Neural progenitor cell (in vitro differentiated cells): ENCODE results near the gene GNG12. TPM values are rescaled to one million over a fixed set of nuclear protein-coding genes. Genes with fewer than 3 reads are reported as not detected.

Experiments
- DNase-seq: peaks from one replicate; pipeline ENCODE4 v3.0.0-alpha.2; 2016; ENCODE audit warnings: low spot score
- H2AFZ ChIP-seq: fragments of 200-600 bp; sonication (generic); replicated peaks from 2 replicates; pipeline ENCODE4 v1.6.1; 2016; ENCODE audit warnings: antibody characterized with exemption
- H3F3A ChIP-seq: fragments of 200-600 bp; sonication (generic); 2 replicates; pipeline ENCODE4 v1.6.1; 2016; ENCODE audit warnings: antibody characterized with exemption, low read depth
- H3K27ac ChIP-seq: fragments of 200-600 bp; sonication (generic); 2 replicates; pipeline ENCODE4 v1.5.1; 2016; ENCODE audit warnings: mild to moderate bottlenecking
- H3K27me3 ChIP-seq: fragments of 200-600 bp; sonication (generic); 2 replicates; pipeline ENCODE4 v1.6.1; 2016; ENCODE audit warnings: mild to moderate bottlenecking, moderate library complexity
- H3K36me3 ChIP-seq: fragments of 200-600 bp; sonication (generic); 2 replicates; pipeline ENCODE4 v1.5.1; 2016
- H3K4me1 ChIP-seq: fragments of 200-600 bp; sonication (generic); 2 replicates; pipeline ENCODE4 v1.6.1; 2016; ENCODE audit warnings: mixed run types
- H3K4me2 ChIP-seq: fragments of 200-600 bp; sonication (generic); 2 replicates; pipeline ENCODE4 v1.6.1; 2016
- H3K4me3 ChIP-seq: fragments of 200-600 bp; sonication (generic); 2 replicates; pipeline ENCODE4 v1.5.1; 2016
- H3K79me2 ChIP-seq: fragments of 200-600 bp; sonication (generic); 2 replicates; pipeline ENCODE4 v1.6.1; 2016; ENCODE audit warnings: low read depth
- H3K9ac ChIP-seq: fragments of 200-600 bp; sonication (generic); 2 replicates; pipeline ENCODE4 v1.6.1; 2016
- H3K9me3 ChIP-seq: fragments of 200-600 bp; sonication (generic); 2 replicates; pipeline ENCODE4 v1.5.1; 2016; ENCODE audit warnings: low read depth
- H4K20me1 ChIP-seq: fragments of 200-600 bp; sonication (generic); 2 replicates; pipeline ENCODE4 v1.6.1; 2016; ENCODE audit warnings: low read depth
- H3K27ac Mint-ChIP-seq: 3 replicates; pipeline ENCODE4 v1.8.0; 2021; ENCODE audit warnings: mixed read lengths
- H3K27me3 Mint-ChIP-seq: 2 replicates; pipeline ENCODE4 v1.8.0; 2022; ENCODE audit warnings: low read depth, mild to moderate bottlenecking, inconsistent platforms, moderate library complexity, mixed read lengths; ENCODE audit not compliant: insufficient read depth
- H3K36me3 Mint-ChIP-seq: 3 replicates; pipeline ENCODE4 v1.8.0; 2021; ENCODE audit warnings: mixed read lengths
- H3K4me1 Mint-ChIP-seq: 3 replicates; pipeline ENCODE4 v1.8.0; 2021; ENCODE audit warnings: mixed read lengths
- H3K4me3 Mint-ChIP-seq: 3 replicates; pipeline ENCODE4 v1.8.0; 2021; ENCODE audit warnings: mild to moderate bottlenecking, moderate library complexity, mixed read lengths
- H3K9me3 Mint-ChIP-seq: 3 replicates; pipeline ENCODE4 v1.8.0; 2020; ENCODE audit warnings: mixed read lengths
- CTCF ChIP-seq: fragments of 200-600 bp; sonication (generic); IDR thresholded peaks from 2 replicates; pipeline ENCODE4 v1.5.1; 2017; ENCODE audit warnings: antibody characterized with exemption, mild to moderate bottlenecking
- EZH2 ChIP-seq: fragments of 200-600 bp; sonication (generic); IDR thresholded peaks from 2 replicates; pipeline ENCODE4 v1.6.1; 2017; ENCODE audit warnings: antibody characterized with exemption, mild to moderate bottlenecking, moderate library complexity
- EZH2phosphoT487 ChIP-seq: fragments of 200-600 bp; sonication (generic); IDR thresholded peaks from 2 replicates; pipeline ENCODE4 v1.6.1; 2017; ENCODE audit warnings: antibody characterized with exemption
- total RNA-seq: library from RNA; depleted of rRNA; stranded (reverse); fragments of >200 nt; gene quantifications from 2 replicates; pipeline ENCODE4 v1.2.3, GENCODE V29; 2015; ENCODE audit warnings: low replicate concordance

The GNG12 gene
- total RNA-seq, 1 donor from 2014 or later, result 44.5 TPM

GRCh38 chr1:67839826-67840225 lies 6.6 kb upstream of the GNG12 start:
- H3K4me2 ChIP-seq, result no peak overlapping the region
- H2AFZ ChIP-seq, result no peak overlapping the region
- Mint-ChIP-seq H3K27ac (no peak overlapping the region), H3K4me1 (peaks cover 23% of the 10 kb centered on the region), H3K9me3 (peaks cover 2% of the 10 kb centered on the region), H3K36me3 (no peaks in the 10 kb centered on the region), H3K4me3 (no peak overlapping the region), H3K27me3 (no peaks in the 10 kb centered on the region)
- TF ChIP-seq CTCF (no peak), EZH2phosphoT487 (no peak), EZH2 (no peak)
- H3K27ac ChIP-seq, result no peak overlapping the region
- peaks cover 17% of the 10 kb centered on the region for H3F3A ChIP-seq
- peaks cover 11% of the 10 kb centered on the region for H3K27me3 ChIP-seq
- no peaks in the 10 kb centered on the region for H3K9me3 ChIP-seq
- H3K4me1 ChIP-seq, result peaks cover 54% of the 10 kb centered on the region
- no peaks in the 10 kb centered on the region for H3K79me2 ChIP-seq
- H4K20me1 ChIP-seq, result no peaks in the 10 kb centered on the region
- H3K9ac ChIP-seq, result no peak overlapping the region
- no peaks in the 10 kb centered on the region for H3K36me3 ChIP-seq
- H3K4me3 ChIP-seq, result no peak overlapping the region
- no peak for DNase-seq

- Histone ChIP-seq H2AFZ (peak overlapping the region; percentile 56), H3K27ac (no peak overlapping the region), H3K36me3 (no peaks in the 10 kb centered on the region), H3K9me3 (no peaks in the 10 kb centered on the region), H3K4me2 (peak overlapping the region; percentile 28), H3K79me2 (no peaks in the 10 kb centered on the region), H3K4me1 (peaks cover 58% of the 10 kb centered on the region), H3K4me3 (no peak overlapping the region), H3K27me3 (peaks cover 26% of the 10 kb centered on the region), H3F3A (peaks cover 32% of the 10 kb centered on the region), H4K20me1 (no peaks in the 10 kb centered on the region), H3K9ac (no peak overlapping the region)
- H3K36me3 Mint-ChIP-seq, result no peaks in the 10 kb centered on the region
- DNase-seq, result no peak
- no peak overlapping the region for H3K27ac Mint-ChIP-seq
- no peaks in the 10 kb centered on the region for H3K9me3 Mint-ChIP-seq
- no peak overlapping the region for H3K4me3 Mint-ChIP-seq
- peaks cover 31% of the 10 kb centered on the region for H3K4me1 Mint-ChIP-seq
- peaks cover 2% of the 10 kb centered on the region for H3K27me3 Mint-ChIP-seq
- no peak for TF ChIP-seq CTCF
Measured at GRCh38 chr1:67838180-67838910, 5.1 kb upstream of the GNG12 start.

GRCh38 chr1:67836769-67837168 lies 3.5 kb upstream of the GNG12 start:
- Histone ChIP-seq H3K4me1 (peaks cover 54% of the 10 kb centered on the region), H3K79me2 (no peaks in the 10 kb centered on the region), H3K9ac (no peak overlapping the region), H4K20me1 (no peaks in the 10 kb centered on the region), H3K9me3 (no peaks in the 10 kb centered on the region), H3K36me3 (no peaks in the 10 kb centered on the region), H3F3A (peaks cover 26% of the 10 kb centered on the region), H3K27me3 (peaks cover 32% of the 10 kb centered on the region), H3K4me3 (no peak overlapping the region), H3K4me2 (no peak overlapping the region), H3K27ac (no peak overlapping the region), H2AFZ (no peak overlapping the region)
- no peak overlapping the region for H3K4me3 Mint-ChIP-seq
- H3K9me3 Mint-ChIP-seq, result no peaks in the 10 kb centered on the region
- no peak for TF ChIP-seq EZH2
- no peak for TF ChIP-seq CTCF
- TF ChIP-seq EZH2phosphoT487, result no peak
- no peak for DNase-seq
- H3K27me3 Mint-ChIP-seq, result peaks cover 2% of the 10 kb centered on the region
- H3K36me3 Mint-ChIP-seq, result no peaks in the 10 kb centered on the region
- peaks cover 32% of the 10 kb centered on the region for H3K4me1 Mint-ChIP-seq
- no peak overlapping the region for H3K27ac Mint-ChIP-seq
